ENCODE measurements around the gene CFP.

Gene CFP

GRCh38 chrX:47574076-47574546 is 55.6 kb downstream of the CFP start:
- no peak overlapping the region for H3K4me3 ChIP-seq (ENCODE audit: low read depth, low read length)
- TF ChIP-seq CTCF (IDR thresholded peaks at IDR 0.05; ENCODE audit: borderline replicate concordance, insufficient read depth, low read depth, low read length), result no peak

- H3K4me3 ChIP-seq (ENCODE audit: low read depth, low read length), result no peak overlapping the region
Observed at GRCh38 chrX:47573341-47574075, 56.2 kb downstream of the CFP start.

More at GRCh38 chrX:47573341-47574075, 56.2 kb downstream of the CFP start:
- no peak for TF ChIP-seq CTCF (IDR thresholded peaks at IDR 0.05; ENCODE audit: borderline replicate concordance, insufficient read depth, low read depth, low read length)
